OCI-LY7 (cell line): Measurements from ENCODE around the gene KLK12.

Source experiments
- EZH2phosphoT487 ChIP-seq: fragments of 200-600 bp; sonication (generic); IDR thresholded peaks from 2 replicates; pipeline ENCODE4 v1.6.1; 2018; ENCODE audit warnings: low read depth, borderline replicate concordance, mild to moderate bottlenecking, mixed run types, antibody characterized with exemption, low read length, moderate library complexity, mixed read lengths
- TF ChIP-seq, protein P1 (sequence below): fragments of 200-600 bp; sonication (generic); conservative IDR thresholded peaks from 2 replicates; pipeline ENCODE4 v1.5.1; 2014; ENCODE audit warnings: mild to moderate bottlenecking, antibody characterized with exemption, low read length, moderate library complexity, mixed read lengths

DNA sequence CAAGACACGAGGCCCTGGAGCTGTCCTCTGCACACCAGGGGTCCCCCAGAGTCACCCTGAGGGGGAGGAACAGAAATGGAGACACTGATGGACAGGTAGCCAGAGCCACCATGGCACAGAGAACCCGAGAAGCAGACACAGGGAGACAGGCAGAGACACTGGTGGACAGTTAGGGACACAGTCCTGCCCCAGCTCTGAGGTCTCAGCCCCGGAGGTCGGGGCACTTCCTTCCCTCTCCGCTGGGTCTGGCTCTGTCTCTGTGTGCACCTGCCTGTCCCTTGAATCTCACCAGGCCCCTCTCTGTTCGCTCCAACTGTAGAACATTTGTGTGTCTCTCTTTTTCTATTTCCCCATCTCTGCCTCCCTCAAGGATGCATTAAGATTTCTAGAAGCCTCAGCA is 43.3 kb upstream of the KLK12 start:
- TF ChIP-seq, protein P1, sequence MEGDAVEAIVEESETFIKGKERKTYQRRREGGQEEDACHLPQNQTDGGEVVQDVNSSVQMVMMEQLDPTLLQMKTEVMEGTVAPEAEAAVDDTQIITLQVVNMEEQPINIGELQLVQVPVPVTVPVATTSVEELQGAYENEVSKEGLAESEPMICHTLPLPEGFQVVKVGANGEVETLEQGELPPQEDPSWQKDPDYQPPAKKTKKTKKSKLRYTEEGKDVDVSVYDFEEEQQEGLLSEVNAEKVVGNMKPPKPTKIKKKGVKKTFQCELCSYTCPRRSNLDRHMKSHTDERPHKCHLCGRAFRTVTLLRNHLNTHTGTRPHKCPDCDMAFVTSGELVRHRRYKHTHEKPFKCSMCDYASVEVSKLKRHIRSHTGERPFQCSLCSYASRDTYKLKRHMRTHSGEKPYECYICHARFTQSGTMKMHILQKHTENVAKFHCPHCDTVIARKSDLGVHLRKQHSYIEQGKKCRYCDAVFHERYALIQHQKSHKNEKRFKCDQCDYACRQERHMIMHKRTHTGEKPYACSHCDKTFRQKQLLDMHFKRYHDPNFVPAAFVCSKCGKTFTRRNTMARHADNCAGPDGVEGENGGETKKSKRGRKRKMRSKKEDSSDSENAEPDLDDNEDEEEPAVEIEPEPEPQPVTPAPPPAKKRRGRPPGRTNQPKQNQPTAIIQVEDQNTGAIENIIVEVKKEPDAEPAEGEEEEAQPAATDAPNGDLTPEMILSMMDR, result no peak
- no peak for TF ChIP-seq EZH2phosphoT487
